WTC11 (cell line): Measurements from ENCODE around the gene CAMTA1. TPM values are rescaled to one million over a fixed set of nuclear protein-coding genes. Genes with fewer than 3 reads are reported as not detected.

Experiments used
- ATAC-seq: fragments of 200-7000 bp; cut with Tn5 transposase; 2 replicates; pipeline ENCODE4 v1.10.0; 2021; ENCODE audit warnings: mild to moderate bottlenecking, moderate library complexity
- CTCF ChIA-PET: fragments of 300-600 bp; sonication (Branson Sonifier 250); formaldehyde crosslinking; loops from one replicate; lab custom pipeline; 2021; ENCODE audit warnings: antibody characterized with exemption; lab: Charles Lee
- POLR2A ChIA-PET: fragments of 350-600 bp; sonication (Branson Sonifier 250); formaldehyde crosslinking; loops from one replicate; lab custom pipeline; 2021; ENCODE audit warnings: antibody characterized with exemption; lab: Charles Lee
- DNase-seq: peaks from one replicate; pipeline ENCODE4 v3.0.0; 2021; ENCODE audit warnings: low spot score
- H3K27ac Mint-ChIP-seq: 2 replicates; pipeline ENCODE4 v1.8.0; 2021; ENCODE audit warnings: mixed read lengths
- H3K27me3 Mint-ChIP-seq: 2 replicates; pipeline ENCODE4 v1.8.0; 2021; ENCODE audit warnings: low read depth, mild to moderate bottlenecking, moderate library complexity, mixed read lengths
- H3K36me3 Mint-ChIP-seq: 2 replicates; pipeline ENCODE4 v1.8.0; 2021; ENCODE audit warnings: mixed read lengths
- H3K4me1 Mint-ChIP-seq: 2 replicates; pipeline ENCODE4 v1.8.0; 2022; ENCODE audit warnings: mixed read lengths
- H3K4me3 Mint-ChIP-seq: 2 replicates; pipeline ENCODE4 v1.8.0; 2021; ENCODE audit warnings: mild to moderate bottlenecking, moderate library complexity, mixed read lengths
- H3K9me3 Mint-ChIP-seq: 2 replicates; pipeline ENCODE4 v1.8.0; 2021; ENCODE audit warnings: mixed read lengths
- ATF1 ChIP-seq: sonication (generic); formaldehyde crosslinking; IDR thresholded peaks from 2 replicates; pipeline ENCODE4 v1.8.1; 2023; ENCODE audit warnings: mild to moderate bottlenecking, moderate library complexity, missing genetic modification reagents
- CBFB ChIP-seq: sonication (generic); formaldehyde crosslinking; IDR thresholded peaks from 2 replicates; pipeline ENCODE4 v1.8.1; 2022; ENCODE audit warnings: mild to moderate bottlenecking, low read depth, missing genetic modification reagents
- GRHL2 ChIP-seq: fragments of 250-450 bp; sonication (Bioruptor Pico); IDR thresholded peaks from 2 replicates; pipeline ENCODE4 v1.8.0; 2022; ENCODE audit warnings: mild to moderate bottlenecking, moderate library complexity; ENCODE audit not compliant: insufficient replicate concordance, severe bottlenecking
- MYBL2 ChIP-seq: sonication (generic); formaldehyde crosslinking; IDR thresholded peaks from 2 replicates; pipeline ENCODE4 v1.8.1; 2023; ENCODE audit warnings: mild to moderate bottlenecking, moderate library complexity, missing genetic modification reagents
- RELA ChIP-seq: sonication (generic); formaldehyde crosslinking; IDR thresholded peaks from 2 replicates; pipeline ENCODE4 v1.8.1; 2022; ENCODE audit warnings: missing genetic modification reagents, mild to moderate bottlenecking, borderline replicate concordance
- SMAD3 ChIP-seq: sonication (generic); formaldehyde crosslinking; IDR thresholded peaks from 2 replicates; pipeline ENCODE4 v1.8.0; 2022; ENCODE audit warnings: missing genetic modification reagents, mild to moderate bottlenecking, borderline replicate concordance
- SOX15 ChIP-seq: fragments of 250-450 bp; sonication (Bioruptor Pico); IDR thresholded peaks from 2 replicates; pipeline ENCODE4 v1.9.0; 2021; ENCODE audit warnings: mild to moderate bottlenecking
- SP1 ChIP-seq: sonication (generic); formaldehyde crosslinking; conservative IDR thresholded peaks from 2 replicates; pipeline ENCODE4 v1.8.1; 2022; ENCODE audit warnings: missing genetic modification reagents
- total RNA-seq: library from RNA; stranded (reverse); gene quantifications from 3 replicates; pipeline ENCODE4 v1.2.3, GENCODE V29; 2021
- TF ChIP-seq, protein P1 (sequence below): fragments of 250-450 bp; sonication (Bioruptor Pico); IDR thresholded peaks from 2 replicates; pipeline ENCODE4 v1.9.0; 2021; ENCODE audit warnings: mild to moderate bottlenecking
- TF ChIP-seq, protein P2 (sequence below): sonication (generic); formaldehyde crosslinking; IDR thresholded peaks from 2 replicates; pipeline ENCODE4 v1.8.1; 2023; ENCODE audit warnings: mild to moderate bottlenecking, missing genetic modification reagents
- TF ChIP-seq, protein P3 (sequence below): sonication (generic); formaldehyde crosslinking; IDR thresholded peaks from 2 replicates; pipeline ENCODE4 v1.8.1; 2023; ENCODE audit warnings: mild to moderate bottlenecking, missing genetic modification reagents, borderline replicate concordance
- TF ChIP-seq, protein P4 (sequence below): sonication (generic); formaldehyde crosslinking; IDR thresholded peaks from 2 replicates; pipeline ENCODE4 v1.8.1; 2023; ENCODE audit warnings: mild to moderate bottlenecking, missing genetic modification reagents
- TF ChIP-seq, protein P5 (sequence below): sonication (generic); formaldehyde crosslinking; IDR thresholded peaks from 2 replicates; pipeline ENCODE4 v1.8.0; 2022; ENCODE audit warnings: missing genetic modification reagents

Gene CAMTA1
- total RNA-seq, 1 experiment from 2014 or later = 86.4 TPM

DNA sequence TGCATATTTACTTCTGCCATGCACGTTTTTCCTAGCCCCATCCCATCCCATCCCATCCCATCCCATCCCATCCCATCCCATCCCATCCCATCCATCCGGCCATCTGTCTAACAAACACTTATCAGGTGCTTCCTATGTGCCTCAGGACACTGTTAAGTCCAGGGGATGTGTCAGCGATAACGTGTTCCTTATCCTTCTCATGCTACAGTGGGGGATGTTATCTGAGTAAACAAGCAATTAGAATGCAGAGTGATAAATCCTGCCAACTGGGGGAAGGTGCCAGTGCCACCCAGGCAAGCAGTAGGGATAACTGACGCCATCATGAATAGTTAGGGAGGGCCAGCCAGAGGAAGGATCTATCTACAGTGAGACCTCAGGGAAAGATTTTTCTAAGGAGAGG lies 304.2 kb downstream of the CAMTA1 start (continued):
- TF ChIP-seq, protein P1, sequence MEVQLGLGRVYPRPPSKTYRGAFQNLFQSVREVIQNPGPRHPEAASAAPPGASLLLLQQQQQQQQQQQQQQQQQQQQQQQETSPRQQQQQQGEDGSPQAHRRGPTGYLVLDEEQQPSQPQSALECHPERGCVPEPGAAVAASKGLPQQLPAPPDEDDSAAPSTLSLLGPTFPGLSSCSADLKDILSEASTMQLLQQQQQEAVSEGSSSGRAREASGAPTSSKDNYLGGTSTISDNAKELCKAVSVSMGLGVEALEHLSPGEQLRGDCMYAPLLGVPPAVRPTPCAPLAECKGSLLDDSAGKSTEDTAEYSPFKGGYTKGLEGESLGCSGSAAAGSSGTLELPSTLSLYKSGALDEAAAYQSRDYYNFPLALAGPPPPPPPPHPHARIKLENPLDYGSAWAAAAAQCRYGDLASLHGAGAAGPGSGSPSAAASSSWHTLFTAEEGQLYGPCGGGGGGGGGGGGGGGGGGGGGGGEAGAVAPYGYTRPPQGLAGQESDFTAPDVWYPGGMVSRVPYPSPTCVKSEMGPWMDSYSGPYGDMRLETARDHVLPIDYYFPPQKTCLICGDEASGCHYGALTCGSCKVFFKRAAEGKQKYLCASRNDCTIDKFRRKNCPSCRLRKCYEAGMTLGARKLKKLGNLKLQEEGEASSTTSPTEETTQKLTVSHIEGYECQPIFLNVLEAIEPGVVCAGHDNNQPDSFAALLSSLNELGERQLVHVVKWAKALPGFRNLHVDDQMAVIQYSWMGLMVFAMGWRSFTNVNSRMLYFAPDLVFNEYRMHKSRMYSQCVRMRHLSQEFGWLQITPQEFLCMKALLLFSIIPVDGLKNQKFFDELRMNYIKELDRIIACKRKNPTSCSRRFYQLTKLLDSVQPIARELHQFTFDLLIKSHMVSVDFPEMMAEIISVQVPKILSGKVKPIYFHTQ (CRISPR knock-in tag) = no peak
- TF ChIP-seq, protein P2, sequence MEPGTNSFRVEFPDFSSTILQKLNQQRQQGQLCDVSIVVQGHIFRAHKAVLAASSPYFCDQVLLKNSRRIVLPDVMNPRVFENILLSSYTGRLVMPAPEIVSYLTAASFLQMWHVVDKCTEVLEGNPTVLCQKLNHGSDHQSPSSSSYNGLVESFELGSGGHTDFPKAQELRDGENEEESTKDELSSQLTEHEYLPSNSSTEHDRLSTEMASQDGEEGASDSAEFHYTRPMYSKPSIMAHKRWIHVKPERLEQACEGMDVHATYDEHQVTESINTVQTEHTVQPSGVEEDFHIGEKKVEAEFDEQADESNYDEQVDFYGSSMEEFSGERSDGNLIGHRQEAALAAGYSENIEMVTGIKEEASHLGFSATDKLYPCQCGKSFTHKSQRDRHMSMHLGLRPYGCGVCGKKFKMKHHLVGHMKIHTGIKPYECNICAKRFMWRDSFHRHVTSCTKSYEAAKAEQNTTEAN (CRISPR knock-in tag) = no peak
- TF ChIP-seq, protein P3, sequence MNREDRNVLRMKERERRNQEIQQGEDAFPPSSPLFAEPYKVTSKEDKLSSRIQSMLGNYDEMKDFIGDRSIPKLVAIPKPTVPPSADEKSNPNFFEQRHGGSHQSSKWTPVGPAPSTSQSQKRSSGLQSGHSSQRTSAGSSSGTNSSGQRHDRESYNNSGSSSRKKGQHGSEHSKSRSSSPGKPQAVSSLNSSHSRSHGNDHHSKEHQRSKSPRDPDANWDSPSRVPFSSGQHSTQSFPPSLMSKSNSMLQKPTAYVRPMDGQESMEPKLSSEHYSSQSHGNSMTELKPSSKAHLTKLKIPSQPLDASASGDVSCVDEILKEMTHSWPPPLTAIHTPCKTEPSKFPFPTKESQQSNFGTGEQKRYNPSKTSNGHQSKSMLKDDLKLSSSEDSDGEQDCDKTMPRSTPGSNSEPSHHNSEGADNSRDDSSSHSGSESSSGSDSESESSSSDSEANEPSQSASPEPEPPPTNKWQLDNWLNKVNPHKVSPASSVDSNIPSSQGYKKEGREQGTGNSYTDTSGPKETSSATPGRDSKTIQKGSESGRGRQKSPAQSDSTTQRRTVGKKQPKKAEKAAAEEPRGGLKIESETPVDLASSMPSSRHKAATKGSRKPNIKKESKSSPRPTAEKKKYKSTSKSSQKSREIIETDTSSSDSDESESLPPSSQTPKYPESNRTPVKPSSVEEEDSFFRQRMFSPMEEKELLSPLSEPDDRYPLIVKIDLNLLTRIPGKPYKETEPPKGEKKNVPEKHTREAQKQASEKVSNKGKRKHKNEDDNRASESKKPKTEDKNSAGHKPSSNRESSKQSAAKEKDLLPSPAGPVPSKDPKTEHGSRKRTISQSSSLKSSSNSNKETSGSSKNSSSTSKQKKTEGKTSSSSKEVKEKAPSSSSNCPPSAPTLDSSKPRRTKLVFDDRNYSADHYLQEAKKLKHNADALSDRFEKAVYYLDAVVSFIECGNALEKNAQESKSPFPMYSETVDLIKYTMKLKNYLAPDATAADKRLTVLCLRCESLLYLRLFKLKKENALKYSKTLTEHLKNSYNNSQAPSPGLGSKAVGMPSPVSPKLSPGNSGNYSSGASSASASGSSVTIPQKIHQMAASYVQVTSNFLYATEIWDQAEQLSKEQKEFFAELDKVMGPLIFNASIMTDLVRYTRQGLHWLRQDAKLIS (CRISPR knock-in tag) = no peak
- TF ChIP-seq MYBL2 (CRISPR knock-in tag) (no peak), SMAD3 (CRISPR knock-in tag) (no peak), ATF1 (CRISPR knock-in tag) (no peak), SOX15 (CRISPR knock-in tag) (no peak)
- TF ChIP-seq, protein P4, sequence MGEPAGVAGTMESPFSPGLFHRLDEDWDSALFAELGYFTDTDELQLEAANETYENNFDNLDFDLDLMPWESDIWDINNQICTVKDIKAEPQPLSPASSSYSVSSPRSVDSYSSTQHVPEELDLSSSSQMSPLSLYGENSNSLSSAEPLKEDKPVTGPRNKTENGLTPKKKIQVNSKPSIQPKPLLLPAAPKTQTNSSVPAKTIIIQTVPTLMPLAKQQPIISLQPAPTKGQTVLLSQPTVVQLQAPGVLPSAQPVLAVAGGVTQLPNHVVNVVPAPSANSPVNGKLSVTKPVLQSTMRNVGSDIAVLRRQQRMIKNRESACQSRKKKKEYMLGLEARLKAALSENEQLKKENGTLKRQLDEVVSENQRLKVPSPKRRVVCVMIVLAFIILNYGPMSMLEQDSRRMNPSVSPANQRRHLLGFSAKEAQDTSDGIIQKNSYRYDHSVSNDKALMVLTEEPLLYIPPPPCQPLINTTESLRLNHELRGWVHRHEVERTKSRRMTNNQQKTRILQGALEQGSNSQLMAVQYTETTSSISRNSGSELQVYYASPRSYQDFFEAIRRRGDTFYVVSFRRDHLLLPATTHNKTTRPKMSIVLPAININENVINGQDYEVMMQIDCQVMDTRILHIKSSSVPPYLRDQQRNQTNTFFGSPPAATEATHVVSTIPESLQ = no peak
- TF ChIP-seq, protein P5, sequence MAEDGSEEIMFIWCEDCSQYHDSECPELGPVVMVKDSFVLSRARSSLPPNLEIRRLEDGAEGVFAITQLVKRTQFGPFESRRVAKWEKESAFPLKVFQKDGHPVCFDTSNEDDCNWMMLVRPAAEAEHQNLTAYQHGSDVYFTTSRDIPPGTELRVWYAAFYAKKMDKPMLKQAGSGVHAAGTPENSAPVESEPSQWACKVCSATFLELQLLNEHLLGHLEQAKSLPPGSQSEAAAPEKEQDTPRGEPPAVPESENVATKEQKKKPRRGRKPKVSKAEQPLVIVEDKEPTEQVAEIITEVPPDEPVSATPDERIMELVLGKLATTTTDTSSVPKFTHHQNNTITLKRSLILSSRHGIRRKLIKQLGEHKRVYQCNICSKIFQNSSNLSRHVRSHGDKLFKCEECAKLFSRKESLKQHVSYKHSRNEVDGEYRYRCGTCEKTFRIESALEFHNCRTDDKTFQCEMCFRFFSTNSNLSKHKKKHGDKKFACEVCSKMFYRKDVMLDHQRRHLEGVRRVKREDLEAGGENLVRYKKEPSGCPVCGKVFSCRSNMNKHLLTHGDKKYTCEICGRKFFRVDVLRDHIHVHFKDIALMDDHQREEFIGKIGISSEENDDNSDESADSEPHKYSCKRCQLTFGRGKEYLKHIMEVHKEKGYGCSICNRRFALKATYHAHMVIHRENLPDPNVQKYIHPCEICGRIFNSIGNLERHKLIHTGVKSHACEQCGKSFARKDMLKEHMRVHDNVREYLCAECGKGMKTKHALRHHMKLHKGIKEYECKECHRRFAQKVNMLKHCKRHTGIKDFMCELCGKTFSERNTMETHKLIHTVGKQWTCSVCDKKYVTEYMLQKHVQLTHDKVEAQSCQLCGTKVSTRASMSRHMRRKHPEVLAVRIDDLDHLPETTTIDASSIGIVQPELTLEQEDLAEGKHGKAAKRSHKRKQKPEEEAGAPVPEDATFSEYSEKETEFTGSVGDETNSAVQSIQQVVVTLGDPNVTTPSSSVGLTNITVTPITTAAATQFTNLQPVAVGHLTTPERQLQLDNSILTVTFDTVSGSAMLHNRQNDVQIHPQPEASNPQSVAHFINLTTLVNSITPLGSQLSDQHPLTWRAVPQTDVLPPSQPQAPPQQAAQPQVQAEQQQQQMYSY = no peak

DNA sequence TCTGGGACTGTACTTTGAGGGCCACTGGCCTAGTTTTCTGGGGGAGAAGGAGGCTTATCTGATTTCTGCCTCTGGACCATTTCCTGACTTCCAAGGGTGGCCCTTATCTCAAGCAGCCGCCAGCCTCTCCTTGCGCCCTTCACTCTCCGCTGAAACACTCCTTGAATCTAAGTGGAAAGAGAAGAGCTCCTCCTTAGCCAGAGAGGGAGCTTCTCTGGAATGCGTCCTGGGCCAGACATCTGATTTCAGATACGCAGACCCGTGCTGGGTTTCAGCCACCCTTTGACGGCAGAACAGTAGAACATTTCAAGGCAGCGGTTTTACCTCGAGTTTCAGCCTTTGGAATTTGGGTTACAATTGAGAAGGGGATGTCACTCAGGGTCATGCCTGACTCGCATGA lies 308.0 kb downstream of the CAMTA1 start:
- Mint-ChIP-seq H3K27me3 (no peaks in the 10 kb centered on the region), H3K9me3 (no peaks in the 10 kb centered on the region)
- DNase-seq = no peak
- CTCF ChIA-PET = interaction anchor here (0.9 to 2.4 kb wide), 5 partner anchors 9 to 115 kb away, joined by 3 to 10 read pairs (median 4); no protein-coding TSS in a partner anchor
- TF ChIP-seq RELA (CRISPR knock-in tag) = no peak
- TF ChIP-seq SP1 (CRISPR knock-in tag) = no peak
- TF ChIP-seq GRHL2 (CRISPR knock-in tag) = no peak
- TF ChIP-seq CBFB (CRISPR knock-in tag) = no peak
- TF ChIP-seq, all 79 proteins: peak for 0
- no peak overlapping the region for H3K4me3 Mint-ChIP-seq
- no peak for ATAC-seq
- H3K36me3 Mint-ChIP-seq = no peaks in the 10 kb centered on the region
- POLR2A ChIA-PET = no interaction called here
- H3K4me1 Mint-ChIP-seq = peaks cover 8% of the 10 kb centered on the region
- peak overlapping the region; percentile 4; the same call in 1 of the 2 replicates for H3K27ac Mint-ChIP-seq
